Mesendoderm (in vitro differentiated cells): Measurements from ENCODE around the gene JARID2.

Experiments used
- DNase-seq: peaks from one replicate; pipeline ENCODE4 v3.0.0; 2013
- H2AK5ac ChIP-seq: 2 replicates; pipeline ENCODE4 v1.6.1; 2013; ENCODE audit warnings: low read length, inconsistent platforms
- H2BK120ac ChIP-seq: 2 replicates; pipeline ENCODE4 v1.6.1; 2013; ENCODE audit warnings: low read depth, mild to moderate bottlenecking, low read length, moderate library complexity, mixed read lengths
- H2BK15ac ChIP-seq: replicated peaks from 2 replicates; pipeline ENCODE4 v1.6.1; 2013; ENCODE audit warnings: low read depth, mild to moderate bottlenecking, moderate library complexity
- H2BK5ac ChIP-seq: 2 replicates; pipeline ENCODE4 v1.6.1; 2013; ENCODE audit warnings: low read length, inconsistent platforms
- H3K18ac ChIP-seq: 2 replicates; pipeline ENCODE4 v1.6.1; 2013; ENCODE audit warnings: mild to moderate bottlenecking, low read length, mixed read lengths
- H3K23ac ChIP-seq: one replicate; pipeline ENCODE4 v1.6.1; 2013; ENCODE audit warnings: low read length
- H3K27ac ChIP-seq: 2 replicates; pipeline ENCODE4 v1.5.1; 2013; ENCODE audit warnings: low read depth, mild to moderate bottlenecking, inconsistent platforms, low read length, moderate library complexity
- H3K27me3 ChIP-seq: 2 replicates; pipeline ENCODE4 v1.6.1; 2013; ENCODE audit warnings: low read length, control low read depth, mild to moderate bottlenecking, inconsistent platforms; ENCODE audit not compliant: insufficient read depth, poor library complexity
- H3K36me3 ChIP-seq: 2 replicates; pipeline ENCODE4 v1.6.1; 2013; ENCODE audit warnings: low read length, inconsistent platforms; ENCODE audit not compliant: control insufficient read depth, insufficient read depth
- H3K4ac ChIP-seq: one replicate; pipeline ENCODE4 v1.6.1; 2013; ENCODE audit warnings: low read depth, mild to moderate bottlenecking, low read length, moderate library complexity
- H3K4me1 ChIP-seq: 2 replicates; pipeline ENCODE4 v1.6.1; 2013; ENCODE audit warnings: low read depth, low read length, inconsistent platforms; ENCODE audit not compliant: control insufficient read depth
- H3K4me2 ChIP-seq: 2 replicates; pipeline ENCODE4 v1.6.1; 2013; ENCODE audit warnings: low read length
- H3K4me3 ChIP-seq: 2 replicates; pipeline ENCODE4 v1.5.1; 2013; ENCODE audit warnings: mild to moderate bottlenecking, low read length
- H3K56ac ChIP-seq: one replicate; pipeline ENCODE4 v1.6.1; 2013; ENCODE audit warnings: low read length
- H3K79me1 ChIP-seq: 2 replicates; pipeline ENCODE4 v1.6.1; 2013; ENCODE audit warnings: low read length, inconsistent platforms
- H3K79me2 ChIP-seq: 2 replicates; pipeline ENCODE4 v1.6.1; 2013; ENCODE audit warnings: mild to moderate bottlenecking, low read length; ENCODE audit not compliant: control insufficient read depth, insufficient read depth
- H3K9ac ChIP-seq: 2 replicates; pipeline ENCODE4 v1.6.1; 2013; ENCODE audit warnings: low read length, inconsistent platforms
- H4K5ac ChIP-seq: one replicate; pipeline ENCODE4 v1.6.1; 2013; ENCODE audit warnings: low read length
- H4K8ac ChIP-seq: one replicate; pipeline ENCODE4 v1.6.1; 2013; ENCODE audit warnings: low read depth, mild to moderate bottlenecking, control low read depth, low read length, moderate library complexity
- WGBS: extraction: QIAGEN DNeasy Blood & Tissue Kit; methylation state at CpG from one replicate; pipeline ENCODE4 v1.1.7; 2013; ENCODE audit warnings: low lambda C conversion rate, missing lambda C conversion rate; ENCODE audit not compliant: insufficient coverage; ENCODE audit errors: extremely low coverage; 5-methylcytosine and 5-hydroxymethylcytosine counted together

JARID2 gene

DNA sequence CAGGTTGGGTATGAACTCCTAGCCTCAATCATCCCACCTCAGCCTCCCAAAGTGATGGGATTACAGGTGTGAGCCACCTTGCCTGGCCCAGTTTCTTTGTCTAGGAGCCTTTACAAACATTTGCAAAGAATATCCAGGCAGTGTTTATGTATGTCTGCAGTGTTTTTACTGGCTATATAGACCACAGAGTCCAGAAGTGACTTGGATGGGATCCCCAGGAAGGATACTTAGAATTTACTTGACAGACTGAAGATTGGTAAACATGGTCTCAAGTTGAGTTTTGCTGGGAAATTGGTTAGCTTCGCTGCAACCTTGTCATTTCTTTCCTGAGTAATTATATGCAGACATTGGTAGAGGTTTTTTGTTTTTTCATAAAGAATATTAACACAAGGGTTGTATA is 23.8 kb downstream of the JARID2 start:
- peaks cover 6% of the 10 kb centered on the region for H3K79me1 ChIP-seq
- H3K4me3 ChIP-seq = no peak overlapping the region
- H3K4ac ChIP-seq = no peak overlapping the region
- DNase-seq = no peak
- peak overlapping the region; percentile 53 for H3K18ac ChIP-seq
- H3K27me3 ChIP-seq = no peaks in the 10 kb centered on the region
- no peak overlapping the region for H2BK120ac ChIP-seq
- no peak overlapping the region for H3K4me2 ChIP-seq
- H3K9ac ChIP-seq = no peak overlapping the region
- no peak overlapping the region for H2AK5ac ChIP-seq
- no peak overlapping the region for H4K8ac ChIP-seq
- H3K4me1 ChIP-seq = peaks cover 35% of the 10 kb centered on the region
- H3K56ac ChIP-seq = no peak overlapping the region
- H3K79me2 ChIP-seq = peaks cover 89% of the 10 kb centered on the region
- no peak overlapping the region for H2BK15ac ChIP-seq
- H3K27ac ChIP-seq = no peak overlapping the region
- H3K23ac ChIP-seq = no peak overlapping the region
- no peaks in the 10 kb centered on the region for H3K36me3 ChIP-seq
- no peak overlapping the region for H2BK5ac ChIP-seq
- no CpG with 5 or more reads among the region's 1 CpG for WGBS
- no peak overlapping the region for H4K5ac ChIP-seq

DNA sequence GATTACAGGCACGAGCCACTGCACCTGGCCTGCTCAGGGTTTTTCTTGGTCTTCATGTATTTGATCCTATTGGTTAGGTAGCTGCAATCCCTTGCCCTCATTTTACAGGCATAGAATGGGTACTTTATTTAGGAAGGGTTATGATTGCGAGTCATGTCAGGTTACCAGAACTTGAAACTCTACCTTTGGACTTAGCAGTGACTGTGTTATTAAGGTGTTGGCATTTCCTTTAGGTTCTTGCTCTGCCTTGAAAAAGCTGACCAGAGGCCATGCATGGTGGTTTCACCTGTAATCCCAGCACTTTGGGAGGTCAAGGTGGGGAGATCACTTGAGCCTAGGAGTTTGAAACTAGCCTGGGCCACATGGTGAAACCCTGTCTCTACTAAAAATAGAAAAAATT is 24.5 kb downstream of the JARID2 start:
- Histone ChIP-seq H3K36me3 (no peaks in the 10 kb centered on the region), H4K5ac (no peak overlapping the region), H3K4me1 (peaks cover 30% of the 10 kb centered on the region), H2BK5ac (no peak overlapping the region), H3K23ac (no peak overlapping the region), H2AK5ac (no peak overlapping the region), H3K4ac (no peak overlapping the region), H3K18ac (no peak overlapping the region), H4K8ac (no peak overlapping the region), H2BK15ac (no peak overlapping the region), H3K56ac (no peak overlapping the region), H3K27ac (no peak overlapping the region), H3K27me3 (no peaks in the 10 kb centered on the region), H3K79me2 (peaks cover 88% of the 10 kb centered on the region), H3K79me1 (peaks cover 6% of the 10 kb centered on the region), H3K9ac (no peak overlapping the region), H2BK120ac (no peak overlapping the region), H3K4me2 (no peak overlapping the region), H3K4me3 (no peak overlapping the region)
- no CpG with 5 or more reads among the region's 2 CpGs for whole genome bisulfite sequencing
- DNase-seq = no peak

DNA sequence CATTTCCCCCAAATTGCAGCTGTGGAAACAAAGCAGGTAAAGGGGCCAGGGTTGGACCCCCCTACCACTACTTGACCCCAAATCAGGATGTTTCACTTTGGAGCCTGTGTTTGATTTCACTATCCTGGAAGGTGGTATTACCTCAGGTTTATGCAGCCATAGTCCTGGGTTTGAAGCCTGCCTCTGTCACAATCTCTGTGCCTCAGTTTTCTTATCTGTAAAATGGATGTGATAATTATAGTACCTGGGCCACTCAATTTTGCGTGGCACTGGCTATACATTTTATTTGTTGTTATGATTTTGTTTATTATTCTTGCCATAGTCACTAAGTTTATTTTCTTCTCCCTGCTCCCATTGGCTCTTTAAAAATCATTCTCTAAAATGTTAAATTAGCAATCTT is 26.7 kb downstream of the JARID2 start:
- H2BK5ac ChIP-seq = no peak overlapping the region
- peaks cover 88% of the 10 kb centered on the region for H3K79me2 ChIP-seq
- no peak overlapping the region for H3K4me2 ChIP-seq
- H4K5ac ChIP-seq = no peak overlapping the region
- H3K18ac ChIP-seq = no peak overlapping the region
- WGBS = no CpG with 5 or more reads among the region's 1 CpG
- H3K56ac ChIP-seq = no peak overlapping the region
- no peak overlapping the region for H2BK15ac ChIP-seq
- no peak overlapping the region for H3K23ac ChIP-seq
- no peak overlapping the region for H3K4me3 ChIP-seq
- H3K4me1 ChIP-seq = peaks cover 19% of the 10 kb centered on the region
- DNase-seq = no peak
- H4K8ac ChIP-seq = no peak overlapping the region
- H3K9ac ChIP-seq = no peak overlapping the region
- no peaks in the 10 kb centered on the region for H3K27me3 ChIP-seq
- no peaks in the 10 kb centered on the region for H3K36me3 ChIP-seq
- H3K79me1 ChIP-seq = peaks cover 7% of the 10 kb centered on the region
- no peak overlapping the region for H3K4ac ChIP-seq
- H2BK120ac ChIP-seq = no peak overlapping the region
- H2AK5ac ChIP-seq = no peak overlapping the region
- no peak overlapping the region for H3K27ac ChIP-seq

DNA sequence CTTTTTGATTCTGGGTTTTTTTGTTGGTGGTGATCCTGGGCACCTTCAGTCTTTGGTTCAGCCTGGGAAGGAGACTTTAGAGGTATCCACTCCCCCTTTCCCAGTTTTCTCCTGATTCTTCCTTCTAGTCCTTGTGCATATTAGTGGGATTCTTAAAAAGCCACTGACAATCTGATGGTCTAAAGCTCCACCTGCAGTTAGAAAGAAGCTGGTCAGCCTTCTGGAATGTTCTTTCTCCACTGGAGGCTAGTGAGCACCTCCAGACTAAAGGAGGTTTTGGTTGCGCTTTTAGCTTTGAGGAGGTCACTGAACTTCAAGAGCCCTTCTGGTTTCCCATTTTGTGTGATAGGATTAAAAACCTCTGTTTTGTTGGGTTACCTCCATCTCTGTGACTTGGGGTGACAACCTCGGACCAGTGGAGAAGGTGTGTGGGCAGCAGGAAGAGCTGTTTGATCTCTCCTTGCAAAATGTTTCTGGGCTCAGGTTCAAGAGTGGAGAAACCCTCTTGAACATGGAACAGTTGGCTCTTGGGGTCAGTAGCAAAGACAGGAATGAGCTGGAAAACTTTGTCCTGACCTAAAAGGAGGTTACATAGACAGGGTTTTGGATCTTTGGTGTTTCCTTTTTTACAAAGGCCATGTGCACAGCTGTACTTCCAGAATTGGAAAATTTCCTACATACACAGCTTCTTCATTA is 29.0 kb downstream of the JARID2 start:
- H2BK120ac ChIP-seq = no peak overlapping the region
- no peaks in the 10 kb centered on the region for H3K27me3 ChIP-seq
- no peak overlapping the region for H3K4ac ChIP-seq
- no peak overlapping the region for H3K27ac ChIP-seq
- H3K36me3 ChIP-seq = no peaks in the 10 kb centered on the region
- no peak overlapping the region for H3K9ac ChIP-seq
- H3K4me1 ChIP-seq = peaks cover 15% of the 10 kb centered on the region
- H3K18ac ChIP-seq = peak overlapping the region; percentile 88
- DNase-seq = peak; percentile 73
- H2BK5ac ChIP-seq = no peak overlapping the region
- no peak overlapping the region for H4K5ac ChIP-seq
- H4K8ac ChIP-seq = no peak overlapping the region
- no peak overlapping the region for H2BK15ac ChIP-seq
- WGBS = no CpG with 5 or more reads among the region's 2 CpGs
- H3K79me1 ChIP-seq = peaks cover 7% of the 10 kb centered on the region
- H3K56ac ChIP-seq = peak overlapping the region; percentile 5
- H3K4me2 ChIP-seq = no peak overlapping the region
- H3K79me2 ChIP-seq = peaks cover 92% of the 10 kb centered on the region
- no peak overlapping the region for H3K4me3 ChIP-seq
- H3K23ac ChIP-seq = no peak overlapping the region
- H2AK5ac ChIP-seq = no peak overlapping the region

DNA sequence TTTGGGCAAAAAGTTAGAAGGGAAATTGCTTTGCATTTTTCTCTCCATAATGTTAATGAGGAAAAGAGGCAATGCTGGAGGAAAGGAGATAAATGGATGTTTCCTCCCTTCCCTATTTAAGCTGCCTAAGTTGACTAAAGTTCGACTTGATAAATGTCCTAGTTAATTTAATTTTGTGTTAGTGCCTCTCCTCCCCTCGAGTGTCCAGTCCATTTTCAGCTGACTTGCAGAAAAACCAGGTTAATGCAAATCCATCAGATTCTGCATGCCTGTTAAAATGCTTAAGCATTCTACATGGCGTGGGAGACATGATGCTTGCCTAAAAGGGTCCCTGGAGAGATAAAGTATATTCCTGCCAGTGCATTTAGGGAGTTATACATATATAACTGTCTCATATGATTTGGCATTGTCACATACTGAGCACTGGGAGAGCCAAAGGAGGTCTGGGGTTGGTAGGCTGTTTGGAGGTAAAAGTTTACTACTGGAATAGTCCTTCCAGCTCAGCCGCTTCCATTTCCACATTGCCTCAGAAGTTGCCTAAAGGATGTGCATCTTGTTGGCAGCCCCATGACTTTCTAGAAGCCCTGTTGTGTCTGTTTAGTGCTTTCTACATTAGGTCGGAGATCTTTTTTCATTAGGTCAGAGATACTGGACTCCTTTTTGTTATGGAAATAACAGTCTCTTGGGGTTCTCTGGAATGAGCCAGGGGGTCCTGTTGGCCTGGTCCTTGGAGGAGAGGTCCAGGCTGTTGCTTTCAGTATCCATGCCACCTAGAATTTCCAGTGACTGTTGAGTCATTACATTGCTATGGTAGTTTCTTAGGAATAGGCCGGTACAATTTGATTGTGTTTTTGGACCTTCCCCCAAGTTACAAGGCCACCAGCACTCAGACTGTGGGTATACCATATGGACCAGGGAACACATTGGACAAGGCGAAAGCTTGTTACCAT is 30.4 kb downstream of the JARID2 start:
- Histone ChIP-seq H4K5ac (no peak overlapping the region), H3K4me2 (no peak overlapping the region), H3K79me2 (peaks cover 91% of the 10 kb centered on the region), H3K4me1 (peaks cover 17% of the 10 kb centered on the region), H3K56ac (no peak overlapping the region), H3K36me3 (no peaks in the 10 kb centered on the region), H2BK120ac (no peak overlapping the region), H3K79me1 (peaks cover 5% of the 10 kb centered on the region), H3K18ac (no peak overlapping the region), H2BK5ac (no peak overlapping the region), H4K8ac (no peak overlapping the region), H3K4ac (no peak overlapping the region), H3K23ac (no peak overlapping the region), H3K27me3 (no peaks in the 10 kb centered on the region), H2BK15ac (no peak overlapping the region), H3K9ac (no peak overlapping the region), H3K4me3 (no peak overlapping the region), H3K27ac (no peak overlapping the region), H2AK5ac (no peak overlapping the region)
- no peak for DNase-seq
- WGBS = no CpG with 5 or more reads among the region's 7 CpGs
